Fibroblast of skin of right biceps (primary cell): ENCODE measurements around the gene OTUD7B.
"Not testable (repeated sequence)": the region's sequence is repeated elsewhere in the genome, so short reads cannot be mapped to it uniquely, and the experiment has no call there.

Experiments
- DNase-seq: peaks from one replicate; pipeline ENCODE4 v3.0.0-alpha.2; 2013

The OTUD7B gene

DNA sequence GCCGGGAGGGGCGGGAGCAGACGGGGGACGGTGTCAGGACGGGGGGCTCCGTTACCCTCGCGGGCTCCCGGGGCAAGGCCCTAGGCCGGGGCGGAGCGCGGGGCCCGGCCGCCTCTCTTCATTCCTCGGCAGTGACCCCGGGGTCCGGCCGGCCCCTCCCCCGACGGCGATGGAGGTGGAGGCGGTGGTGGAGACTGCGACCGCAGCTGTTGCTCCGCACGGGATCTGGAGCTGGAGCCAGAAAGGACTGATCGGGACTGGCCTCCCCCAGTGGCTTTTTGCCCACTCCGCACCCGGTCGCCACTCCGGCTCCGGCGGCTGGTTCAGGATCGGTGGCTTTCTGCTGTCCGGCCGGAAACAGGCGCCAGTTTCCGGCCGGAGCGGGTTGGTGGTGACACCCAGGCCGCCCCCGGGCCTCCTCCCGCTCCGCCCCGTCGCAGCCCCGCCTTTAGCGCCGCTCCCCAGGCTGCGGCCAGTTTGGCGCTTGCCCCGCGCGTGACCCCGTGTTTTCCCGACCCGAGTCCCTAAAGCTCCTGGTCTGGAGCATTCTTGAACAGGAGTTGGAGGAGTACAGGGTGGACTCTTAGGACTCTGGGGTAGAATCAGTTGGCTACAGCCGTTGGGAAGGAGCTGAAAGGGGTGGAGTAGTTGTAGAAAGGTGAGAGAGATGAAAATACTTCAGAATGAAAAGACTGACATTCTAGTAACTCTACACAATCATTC is at the start of gene OTUD7B:
OTUD7B (minus strand) TSS at position 334 of the 723 bp plus-strand sequence. CDS start 33,216 bp downstream, outside the sequence.
- peak; percentile 91 for DNase-seq

DNA sequence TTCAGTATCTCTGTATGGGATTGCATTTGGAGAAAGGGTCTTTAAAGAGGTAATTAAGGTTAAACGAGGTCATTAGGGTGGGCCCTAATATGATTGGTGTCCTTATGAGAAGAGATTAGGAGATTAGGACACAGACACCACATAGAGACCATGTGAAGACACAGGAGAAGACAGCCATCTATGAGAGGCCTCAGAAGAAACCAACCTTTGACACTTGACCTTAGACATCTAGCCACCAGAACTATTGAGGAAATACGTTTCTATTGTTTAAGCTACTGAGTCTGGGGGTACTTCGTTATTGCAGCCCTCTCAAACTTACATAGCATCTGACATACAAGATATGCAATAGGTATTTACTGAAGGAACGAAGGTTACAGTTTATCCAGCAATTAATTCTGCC is 49.7 kb upstream of the OTUD7B start:
- no peak for DNase-seq

DNA sequence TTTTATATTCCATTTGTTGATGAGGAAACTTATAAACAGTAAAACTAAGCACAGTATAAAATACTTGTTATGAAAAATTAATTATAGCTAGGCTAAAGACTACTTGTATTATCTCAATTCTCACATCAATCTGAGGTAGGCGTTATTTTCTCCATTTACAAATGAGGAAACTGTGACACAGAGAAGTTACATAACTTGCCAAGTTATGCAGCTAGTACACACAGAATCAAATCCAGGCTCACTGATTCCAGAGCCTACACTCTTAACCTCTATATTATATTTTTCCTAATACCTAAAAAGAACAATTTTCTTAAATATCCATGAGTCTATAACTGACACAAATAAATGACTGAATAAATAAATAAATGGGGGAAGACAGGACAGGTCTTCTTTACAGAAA is 45.9 kb upstream of the OTUD7B start:
- no peak for DNase-seq

DNA sequence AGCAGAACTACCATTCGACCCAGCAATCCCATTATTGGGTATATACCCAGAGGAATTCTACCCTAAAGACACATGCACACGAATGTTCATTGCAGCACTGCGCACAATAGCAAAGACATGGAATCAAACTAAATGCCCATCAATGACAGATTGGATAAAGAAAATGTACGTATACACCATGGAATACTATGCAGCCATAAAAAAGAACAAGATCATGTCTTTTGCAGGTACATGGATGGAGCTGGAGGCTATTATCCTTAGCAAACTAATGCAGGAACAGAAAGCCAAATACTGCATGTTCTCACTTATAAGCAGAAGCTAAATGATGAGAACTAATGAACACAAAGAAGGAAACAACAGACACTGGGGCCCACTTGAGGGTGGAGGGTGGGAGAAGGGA is 45.0 kb upstream of the OTUD7B start:
- not testable (repeated sequence) for DNase-seq

DNA sequence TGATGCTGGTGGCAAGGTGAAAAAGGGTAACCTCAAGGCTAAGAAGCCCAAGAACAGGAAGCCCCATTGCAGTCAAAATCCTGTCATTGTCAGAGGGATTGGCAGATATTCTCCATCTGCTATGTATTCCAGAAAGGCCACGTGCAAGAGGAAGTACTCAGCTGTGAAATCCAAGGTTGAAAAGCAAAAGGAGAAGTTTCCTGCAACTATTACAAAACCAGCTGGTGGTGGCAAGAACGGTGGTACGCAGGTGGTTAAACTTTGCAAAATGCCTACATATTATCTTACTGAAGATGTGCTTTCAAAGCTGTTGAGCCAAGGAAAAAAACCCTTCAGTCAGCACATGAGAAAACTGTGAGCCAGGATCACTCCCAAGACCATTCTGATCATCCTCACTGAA is 43.4 kb upstream of the OTUD7B start:
- no peak for DNase-seq

DNA sequence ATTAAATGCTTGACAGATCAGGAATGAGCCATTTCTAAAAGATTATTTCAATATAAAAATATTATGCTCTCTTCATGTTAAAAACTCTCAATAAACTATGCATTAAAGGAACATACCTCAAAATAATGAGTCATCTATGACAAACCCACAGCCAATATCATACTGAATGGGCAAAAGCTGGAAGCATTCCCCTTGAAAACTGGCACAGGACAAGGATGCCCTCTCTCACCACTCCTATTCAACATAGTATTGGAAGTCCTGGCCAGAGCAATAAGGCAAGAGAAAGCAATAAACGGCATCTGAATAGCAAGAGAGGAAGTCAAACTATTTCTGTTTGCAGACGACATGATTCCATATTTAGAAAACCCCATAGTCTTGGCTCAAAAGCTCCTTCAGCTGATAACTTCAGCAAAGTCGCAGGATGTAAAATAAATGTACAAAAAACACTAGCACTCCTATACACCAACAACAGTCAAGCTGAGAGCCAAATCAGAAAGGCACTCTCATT is 41.4 kb upstream of the OTUD7B start:
- DNase-seq: not testable (repeated sequence)

DNA sequence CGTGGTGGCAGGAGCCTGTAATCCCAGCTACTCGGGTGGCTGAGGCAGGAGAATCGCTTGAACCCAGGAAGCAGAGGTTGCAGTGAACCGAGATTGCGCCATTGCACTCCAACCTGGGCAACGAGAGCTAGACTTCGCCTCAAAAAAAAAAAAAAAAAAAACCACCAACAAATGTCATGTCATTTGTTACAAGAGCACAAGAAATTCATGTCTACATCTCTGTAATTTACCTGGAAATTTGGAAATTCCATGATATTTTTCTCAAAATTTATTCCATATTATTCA is 40.5 kb upstream of the OTUD7B start:
- no peak for DNase-seq

DNA sequence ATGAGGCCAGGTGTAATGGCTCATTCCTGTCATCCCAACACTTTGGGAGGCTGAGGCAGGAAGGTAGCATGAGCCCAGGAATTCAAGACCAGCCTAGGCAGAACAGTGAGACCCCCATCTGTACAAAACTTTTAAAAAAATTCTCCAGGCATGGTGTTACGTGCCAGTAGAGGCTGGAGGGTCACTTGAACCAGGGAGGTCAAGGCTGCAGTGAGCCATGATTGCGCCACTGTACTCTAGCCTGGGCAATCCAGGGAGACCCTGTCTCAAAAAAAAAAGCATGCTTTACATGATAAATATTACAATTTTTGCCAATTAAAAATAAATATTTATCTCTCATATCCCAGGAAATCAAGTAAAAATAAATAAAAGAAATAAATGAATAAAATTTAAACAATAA is 39.4 kb upstream of the OTUD7B start:
- DNase-seq: no peak

DNA sequence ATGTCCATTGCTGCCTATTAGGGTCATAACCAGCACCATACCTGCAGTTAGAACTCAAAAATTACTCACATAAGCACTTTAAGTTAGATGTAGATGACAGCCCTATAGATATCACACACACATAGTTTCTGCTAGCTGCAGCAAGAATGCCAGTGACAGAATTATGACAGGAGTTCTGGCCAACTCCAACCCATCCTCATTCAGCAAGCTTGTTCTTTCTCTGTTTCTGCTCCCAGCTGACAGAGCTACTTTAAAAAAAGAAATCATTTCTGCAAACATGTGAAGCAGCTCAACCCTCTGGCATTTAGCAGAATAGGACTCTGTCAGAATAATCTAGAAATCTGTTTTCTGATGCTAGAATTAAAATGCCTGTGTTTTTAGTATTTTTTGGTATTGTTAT is 23.8 kb upstream of the OTUD7B start:
- no peak for DNase-seq

DNA sequence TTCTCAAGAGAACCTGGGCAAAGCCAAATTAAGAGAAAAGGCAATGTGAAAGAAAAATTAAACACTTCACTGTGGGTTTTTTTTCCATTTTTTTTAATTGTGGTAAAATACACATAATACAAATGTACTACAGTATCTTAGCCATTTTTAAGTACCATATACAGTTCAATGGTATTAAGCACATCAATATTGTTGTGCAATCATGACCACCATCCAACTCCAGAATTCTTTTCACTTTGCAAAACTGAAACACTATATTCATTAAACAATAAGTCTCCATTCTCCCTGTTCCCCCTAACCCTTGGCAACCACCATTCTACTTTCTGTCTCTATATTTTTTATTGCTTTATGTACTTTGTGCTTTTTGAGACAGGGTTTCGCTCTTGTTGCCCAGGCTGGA is 17.8 kb upstream of the OTUD7B start:
- DNase-seq: no peak

DNA sequence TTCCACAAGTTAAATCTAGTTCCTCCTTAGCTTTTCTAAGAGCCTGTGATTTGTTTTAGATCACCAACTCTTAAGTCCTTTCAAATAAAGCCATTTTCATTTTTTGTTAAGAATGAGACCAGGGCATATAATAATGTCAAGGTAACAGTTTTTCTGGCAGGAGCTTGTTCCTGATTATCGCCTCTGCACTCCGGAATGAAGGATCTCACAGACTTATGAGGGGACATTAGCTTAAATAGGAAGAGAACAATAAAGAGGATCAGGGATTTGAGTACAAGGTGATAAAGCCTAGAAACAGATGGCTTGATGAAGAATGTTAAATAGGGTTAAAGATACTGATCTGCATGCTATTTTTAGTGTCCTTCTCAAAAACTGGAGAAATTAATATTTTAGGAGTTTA is 13.6 kb upstream of the OTUD7B start:
- no peak for DNase-seq

DNA sequence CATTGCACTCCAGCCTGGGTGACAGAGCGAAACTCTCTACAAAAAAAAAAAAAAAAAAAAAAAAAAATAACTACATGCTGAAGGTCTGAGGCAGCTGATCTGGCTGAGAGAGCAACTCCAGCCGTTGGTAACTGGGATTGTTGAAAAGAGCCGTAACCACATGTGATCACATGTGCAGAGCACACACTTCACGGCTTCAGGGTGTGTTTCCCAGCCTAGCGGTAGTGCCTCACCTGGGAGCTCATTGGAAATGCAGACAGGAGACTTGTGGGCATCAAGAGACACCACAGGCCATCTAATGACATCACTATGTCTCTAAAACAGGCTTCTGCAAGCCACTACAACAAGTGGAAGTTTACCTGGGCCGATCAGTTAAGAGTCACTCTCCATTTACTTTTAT is 11.8 kb upstream of the OTUD7B start:
- DNase-seq: no peak

DNA sequence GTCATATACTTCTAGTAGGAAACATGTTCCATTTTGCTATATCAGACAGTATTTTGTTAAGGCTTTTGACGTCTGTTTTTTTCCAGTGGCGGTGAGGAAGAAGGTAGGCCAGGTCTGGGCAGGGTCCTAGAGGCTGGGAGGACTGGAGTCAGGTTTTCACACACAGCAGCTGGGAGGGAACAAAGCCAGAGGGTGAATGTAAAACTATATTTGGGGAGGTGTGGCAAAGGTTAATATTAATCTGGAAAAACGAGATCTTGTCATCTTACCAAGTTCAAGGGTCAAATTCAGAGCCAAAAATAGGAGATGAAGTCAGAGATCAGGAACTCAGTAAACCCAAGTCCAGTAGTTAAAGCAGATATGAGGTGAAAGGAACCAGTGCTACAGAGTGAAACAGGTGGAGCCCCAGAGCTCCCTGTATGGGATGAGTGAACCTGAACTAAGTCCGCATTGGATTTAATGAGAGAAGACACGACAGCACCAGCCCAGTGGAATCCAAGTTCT is 10.7 kb upstream of the OTUD7B start:
- no peak for DNase-seq

DNA sequence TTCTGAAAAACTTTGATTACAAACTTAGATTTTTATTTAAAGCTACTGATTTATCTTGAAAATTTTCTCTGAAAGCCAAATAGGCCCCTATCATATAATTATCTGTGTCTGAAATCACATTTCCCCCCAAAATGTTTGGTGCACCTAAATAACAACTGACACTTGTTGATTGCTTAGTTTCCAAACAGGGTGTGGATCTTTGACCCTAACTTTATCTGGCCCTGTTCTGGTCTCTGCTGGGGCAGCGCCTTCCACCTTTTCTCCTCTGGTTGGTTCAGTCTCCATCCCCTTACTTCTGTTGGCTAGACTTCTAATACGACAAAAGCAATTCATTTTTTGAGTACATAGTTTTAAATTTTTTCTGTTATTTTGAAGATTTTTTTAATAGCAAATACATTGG is 10.2 kb upstream of the OTUD7B start:
- no peak for DNase-seq

DNA sequence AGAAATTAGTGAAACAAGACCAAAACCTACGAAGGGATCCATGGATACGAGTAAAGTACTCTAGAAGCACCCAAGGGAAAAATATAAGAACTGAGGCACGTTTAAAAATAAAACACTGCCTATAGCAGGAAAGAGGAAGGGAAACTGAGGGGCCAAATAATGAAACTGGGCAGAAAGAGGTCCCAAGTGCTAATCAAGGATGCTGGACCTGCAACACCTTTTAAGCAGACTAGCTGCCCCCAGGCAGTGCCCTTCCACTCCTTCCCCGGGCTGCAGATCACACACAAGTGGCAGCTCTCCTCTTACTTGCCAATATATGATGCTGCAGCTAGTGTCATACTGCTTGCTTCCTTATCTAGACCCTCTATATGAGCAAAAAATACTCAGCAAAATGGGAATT is 7.6 kb upstream of the OTUD7B start:
- no peak for DNase-seq

DNA sequence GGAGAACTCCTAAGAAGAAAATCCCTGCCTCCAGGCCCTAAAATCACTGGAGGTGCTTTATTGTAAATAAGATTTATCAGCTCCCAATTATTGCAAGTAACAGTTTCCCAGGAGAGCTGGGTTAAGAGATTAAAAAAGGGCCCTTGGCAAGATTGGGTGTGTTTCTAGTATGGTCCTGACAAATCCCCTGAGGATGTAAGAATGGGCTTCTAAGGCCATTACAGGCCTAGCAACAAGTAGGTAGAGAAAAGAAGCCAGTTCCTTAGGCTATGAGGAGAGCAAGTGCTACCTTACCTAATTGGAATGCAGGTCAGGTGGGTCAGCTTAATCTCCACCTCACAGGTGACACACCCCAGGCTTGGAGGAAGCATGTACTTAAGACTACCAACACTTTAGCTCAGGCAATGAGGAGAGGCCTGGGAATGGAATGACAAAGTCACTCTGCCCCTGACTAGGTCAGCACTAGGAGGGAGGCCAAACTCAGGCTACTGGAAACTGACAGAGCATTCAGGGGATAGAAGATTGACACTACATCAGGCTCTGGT is 6.8 kb upstream of the OTUD7B start:
- DNase-seq: no peak

DNA sequence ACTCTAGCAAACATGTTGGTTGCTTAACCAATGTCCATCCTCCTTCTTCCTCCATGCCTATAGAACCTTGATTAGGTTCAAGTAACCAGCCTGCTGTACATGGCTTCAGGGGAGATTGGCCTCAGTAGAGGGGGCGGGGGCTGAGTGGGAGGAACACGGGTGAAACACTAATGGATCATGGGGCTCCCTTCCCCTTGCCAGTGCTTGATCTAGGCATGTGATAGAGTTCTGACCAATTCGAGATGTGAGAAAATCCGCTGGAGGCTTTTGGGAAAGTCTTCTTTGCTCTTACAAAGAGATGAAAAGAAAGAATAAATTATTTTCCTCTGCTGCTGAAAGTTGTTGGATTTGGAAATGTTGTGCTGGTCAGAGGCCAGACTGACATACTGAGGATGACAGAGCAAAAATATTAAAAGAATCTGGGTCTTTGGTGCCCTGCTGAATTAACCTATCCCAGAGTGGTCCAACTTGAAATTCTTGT is 5.2 kb upstream of the OTUD7B start:
- DNase-seq: no peak

DNA sequence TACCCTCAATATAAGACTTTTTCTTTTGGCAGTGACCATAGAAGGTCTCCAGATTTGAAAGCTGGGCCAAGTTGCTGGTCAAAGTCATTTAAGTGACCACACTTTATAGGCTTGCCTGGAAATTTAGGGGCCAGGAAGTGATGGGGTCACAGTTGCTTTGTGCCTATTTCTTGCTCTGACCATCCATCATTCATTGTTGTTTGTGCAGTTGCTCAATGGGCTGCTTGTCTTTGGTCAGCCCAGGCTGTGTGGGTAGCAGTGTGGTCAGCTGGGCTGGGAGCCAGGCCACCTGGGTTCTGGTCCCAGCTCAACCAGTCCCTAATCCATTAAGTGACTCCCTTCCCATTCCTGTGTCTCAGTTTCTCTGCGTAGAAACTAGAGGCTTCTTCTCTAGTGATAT is 2.1 kb upstream of the OTUD7B start:
- no peak for DNase-seq

DNA sequence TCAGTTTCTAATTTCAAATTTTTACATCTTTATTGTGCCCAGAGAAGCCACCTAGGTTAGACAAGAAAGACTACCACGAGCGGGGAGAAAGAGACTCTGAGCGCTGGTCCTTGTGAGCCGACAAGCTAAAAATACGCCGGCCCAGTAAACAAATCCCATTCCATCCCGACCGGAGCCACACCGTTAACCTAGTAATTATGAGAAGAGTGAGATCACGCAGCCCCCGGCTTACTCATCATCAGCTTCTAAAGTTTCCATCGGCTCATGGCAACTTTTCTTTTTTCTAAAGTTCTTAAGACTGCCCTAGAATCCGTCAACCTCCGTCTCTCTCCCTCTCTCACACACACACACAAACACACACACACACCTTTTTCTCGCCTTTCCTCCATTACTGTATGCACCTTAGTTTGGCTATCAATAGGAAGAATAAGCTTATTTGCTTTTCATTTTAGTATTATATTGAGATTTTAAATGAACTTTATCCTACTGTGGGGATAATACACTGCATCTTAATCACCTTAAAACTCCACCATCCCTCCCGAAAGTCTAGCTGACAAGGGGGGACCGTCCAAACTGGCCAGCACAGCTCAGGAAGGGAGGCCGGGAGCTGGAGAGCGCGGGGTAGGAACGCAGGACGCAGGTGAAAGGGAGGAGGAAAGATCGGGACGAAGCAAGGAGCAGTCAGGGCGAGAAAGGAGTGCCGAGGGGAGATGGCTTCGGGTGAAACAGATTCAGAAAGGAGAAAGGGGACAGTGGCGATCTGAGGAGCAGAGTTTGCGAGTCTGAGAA is 728 bp downstream of the OTUD7B start:
- peak; percentile 88 for DNase-seq

DNA sequence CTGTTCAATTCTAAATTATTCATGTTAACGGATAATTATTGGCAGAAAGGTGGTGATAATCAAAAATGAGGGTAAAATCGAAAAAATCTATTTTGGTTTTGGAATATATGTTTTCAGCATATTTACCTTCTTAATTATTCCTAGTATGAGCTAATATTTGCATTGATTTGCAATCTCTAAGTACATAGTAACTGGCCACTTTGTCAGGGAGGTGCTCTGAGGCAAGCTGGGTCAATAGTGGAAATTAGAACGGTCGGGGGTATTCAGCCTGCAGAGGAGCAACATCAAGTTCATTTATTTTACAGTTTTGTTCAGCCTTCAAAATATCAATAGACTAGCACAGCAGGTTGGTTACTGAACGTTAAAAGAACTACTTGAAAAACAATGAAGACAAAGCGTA is 1.8 kb downstream of the OTUD7B start:
- DNase-seq: no peak

DNA sequence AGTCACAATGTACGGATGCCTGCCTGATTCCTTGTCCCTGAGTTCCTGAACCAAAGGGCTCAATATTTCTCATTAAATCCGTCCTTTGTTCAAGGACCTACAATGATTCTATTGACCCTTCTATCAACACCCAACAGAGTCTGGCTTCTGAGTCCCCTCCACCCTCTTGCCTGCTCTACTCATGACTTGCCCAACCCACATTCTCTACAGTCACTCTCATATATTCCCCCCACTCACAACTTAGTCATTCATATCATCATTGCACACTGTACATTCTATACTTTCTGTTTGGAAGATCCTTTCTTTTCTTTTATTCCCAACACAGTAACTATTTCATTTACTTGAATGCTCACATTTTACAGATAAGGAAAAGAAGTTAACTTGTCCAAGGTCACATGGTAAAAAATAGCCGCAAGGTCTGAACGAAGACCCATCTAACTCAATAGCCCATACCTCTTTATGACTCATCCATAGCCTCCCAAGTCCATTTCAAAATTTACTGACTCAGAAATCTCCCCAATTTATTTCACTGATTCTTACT is 3.6 kb downstream of the OTUD7B start:
- DNase-seq: peak; percentile 60

DNA sequence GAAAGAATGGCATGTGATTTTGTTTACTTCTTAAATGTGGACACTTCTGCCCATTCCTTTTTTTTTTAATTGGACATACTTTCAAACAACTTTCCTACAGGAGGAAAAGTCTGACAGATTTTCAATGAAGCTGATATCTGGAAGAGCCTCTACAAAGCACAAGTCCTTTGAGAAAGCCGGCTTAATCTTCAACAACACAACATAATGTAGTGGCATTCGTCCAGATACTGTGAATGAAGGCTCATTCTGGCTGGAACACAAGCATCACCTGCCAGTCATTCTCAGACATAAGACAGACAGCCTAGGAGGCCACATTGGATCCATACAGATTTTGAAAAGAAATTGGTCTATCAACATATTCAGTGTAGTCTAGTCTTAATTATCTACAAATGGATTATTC is 4.9 kb downstream of the OTUD7B start:
- no peak for DNase-seq

DNA sequence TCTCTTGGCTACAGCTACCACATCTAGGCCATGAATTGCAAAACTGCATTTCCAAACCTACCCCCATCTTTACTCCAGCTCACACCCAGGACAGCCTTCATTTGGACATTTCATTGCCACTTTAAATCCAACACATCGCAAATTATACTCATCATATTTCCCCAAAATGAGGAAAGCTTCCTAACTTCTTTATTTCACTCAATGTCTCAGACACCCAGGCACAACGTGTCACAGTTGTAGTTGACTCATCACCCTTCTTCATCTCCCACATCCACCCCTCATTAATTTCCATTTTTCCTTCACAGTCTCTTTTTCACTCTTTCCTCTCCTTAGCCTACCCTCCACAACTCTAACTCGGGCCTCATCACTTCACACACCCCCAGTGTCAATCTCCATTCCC is 6.7 kb downstream of the OTUD7B start:
- no peak for DNase-seq

DNA sequence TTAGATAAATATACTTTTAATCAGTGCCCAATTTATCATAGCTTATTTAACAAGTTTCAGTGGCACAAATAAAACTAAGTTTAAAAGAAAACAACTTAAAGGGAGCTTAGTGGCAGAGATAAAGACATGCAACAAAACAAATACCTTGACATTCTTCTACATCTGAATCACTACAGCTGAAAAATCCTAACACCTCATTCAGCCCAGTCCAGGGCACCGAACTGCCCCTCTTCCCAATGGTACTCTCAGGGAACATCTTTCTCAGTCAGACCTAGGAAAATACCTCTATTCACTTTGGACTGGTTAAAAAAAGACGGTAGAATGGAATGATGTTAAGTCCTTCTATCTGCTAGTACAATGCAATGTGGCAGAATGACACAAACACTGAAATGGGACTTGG is 8.3 kb downstream of the OTUD7B start:
- no peak for DNase-seq
